ENCODE results near the gene TXNRD2. TPM values are rescaled to one million over a fixed set of nuclear protein-coding genes. Genes with fewer than 3 reads are reported as not detected.

The TXNRD2 gene
- total RNA-seq, 4 donors from 2014 or later = 12.1 to 28.9 (median 21.6) TPM

- TF ChIP-seq CTCF (IDR thresholded peaks at IDR 0.05) = no peak
- no peak for TF ChIP-seq POLR2A (IDR thresholded peaks at IDR 0.05)
- no peak for TF ChIP-seq POLR2AphosphoS5 (IDR thresholded peaks at IDR 0.05)
- no peak for TF ChIP-seq EP300 (IDR thresholded peaks at IDR 0.05; ENCODE audit: low read depth)
- H3K4me3 ChIP-seq = no peak overlapping the region
- no peak overlapping the region for H3K27ac ChIP-seq
- H3K4me1 ChIP-seq = peaks cover 8 to 11% (median 9%) of the 10 kb centered on the region in 4 donors
- WGBS, 2 donors (ENCODE audit: low coverage in 1 of 2) = 91 to 95% methylated on average over 5 to 8 of the region's 8 CpGs
- no peaks in the 10 kb centered on the region for H3K9me3 ChIP-seq
- no peaks in the 10 kb centered on the region for H3K27me3 ChIP-seq
- intact Hi-C loops (cut with DNase I; ENCODE audit: low total_unique reads) (loop anchor here (10.0 kb wide), 1 partner anchor 355 kb away; no protein-coding TSS in a partner anchor), in situ Hi-C loops (cut with MboI; ENCODE audit: low pct_ligation_motif_present in 1 of 4, low pct_unique_long_range_greater_than_20kb in 1 of 4, low sequenced_read_pairs in 3 of 4) (no loop called here)
- DNase-seq = no peak
- no peaks in the 10 kb centered on the region for H3K36me3 ChIP-seq
These were observed 81.6 kb downstream of the TXNRD2 start for GRCh38 chr22:19859861-19860510.

GRCh38 chr22:19857382-19857781 lies 84.2 kb downstream of the TXNRD2 start:
- Histone ChIP-seq H3K27me3 (no peaks in the 10 kb centered on the region), H3K9me3 (no peaks in the 10 kb centered on the region), H3K4me3 (no peak overlapping the region), H3K4me1 (peaks cover 16 to 25% (median 22%) of the 10 kb centered on the region in 4 donors), H3K27ac (no peak overlapping the region), H3K36me3 (no peaks in the 10 kb centered on the region)
- WGBS, 2 donors (ENCODE audit: low coverage in 1 of 2) = 91 to 97% methylated on average over 3 of the region's 3 CpGs
- DNase-seq = no peak
- TF ChIP-seq POLR2AphosphoS5 (IDR thresholded peaks at IDR 0.05) (no peak), EP300 (IDR thresholded peaks at IDR 0.05; ENCODE audit: low read depth) (no peak)
- intact Hi-C loops (cut with DNase I; ENCODE audit: low total_unique reads) (loop anchor here (10.0 kb wide), 1 partner anchor 357 kb away; no protein-coding TSS in a partner anchor), in situ Hi-C loops (cut with MboI; ENCODE audit: low pct_ligation_motif_present in 1 of 4, low pct_unique_long_range_greater_than_20kb in 1 of 4, low sequenced_read_pairs in 3 of 4) (no loop called here)

GRCh38 chr22:19855504-19856409 lies 85.9 kb downstream of the TXNRD2 start:
- WGBS, 2 donors (ENCODE audit: low coverage in 1 of 2) = 5 to 20% methylated on average over 2 to 23 of the region's 24 CpGs
- DNase-seq = peak; percentile 59
- intact Hi-C loops (cut with DNase I; ENCODE audit: low total_unique reads) = loop anchor here (10.0 kb wide), 1 partner anchor 359 kb away; no protein-coding TSS in a partner anchor

GRCh38 chr22:19854778-19855503 lies 86.7 kb downstream of the TXNRD2 start, which contains the start of the genes GNB1L and RTL10:
GNB1L (minus strand) TSS chr22:19854874; CDS start chr22:19821355, 33,519 bp downstream.
RTL10 (minus strand) TSS chr22:19854874; CDS start chr22:19852261, 2,613 bp downstream.
- H3K27ac ChIP-seq = peak within 1 kb of the TSS; percentile 90 to 97 (median 94)
- H3K4me1 ChIP-seq = peaks cover 16 to 25% (median 22%) of the 10 kb centered on the region in 4 donors
- 1% methylated on average over 80 of the region's 81 CpGs; no CpG with 5 or more reads in 1 of the 2 donors for WGBS, 2 donors (ENCODE audit: low coverage in 1 of 2)
- H3K4me3 ChIP-seq = peak within 1 kb of the TSS; percentile 60 to 95 (median 90)
- no peaks in the 10 kb centered on the region for H3K9me3 ChIP-seq
- no peaks in the 10 kb centered on the region for H3K27me3 ChIP-seq
- peak; percentile 95 to 97 (median 96) for TF ChIP-seq POLR2AphosphoS5 (IDR thresholded peaks at IDR 0.05)
- TF ChIP-seq CTCF (IDR thresholded peaks at IDR 0.05) = peak in 1 of 5 experiments; percentile 16
- peak; percentile 96 for TF ChIP-seq POLR2A (IDR thresholded peaks at IDR 0.05)
- no peak for TF ChIP-seq EP300 (IDR thresholded peaks at IDR 0.05; ENCODE audit: low read depth)
- in situ Hi-C loops (cut with MboI; ENCODE audit: low pct_ligation_motif_present in 1 of 4, low pct_unique_long_range_greater_than_20kb in 1 of 4, low sequenced_read_pairs in 3 of 4) = no loop called here
- peak; percentile 98 for DNase-seq
- intact Hi-C loops (cut with DNase I; ENCODE audit: low total_unique reads) = loop anchor here (10.0 kb wide), 1 partner anchor 360 kb away; no protein-coding TSS in a partner anchor
- H3K36me3 ChIP-seq = peaks cover 0 to 4% (median 0%) of the 10 kb centered on the region in 4 donors

More at GRCh38 chr22:19855504-19856409, 85.9 kb downstream of the TXNRD2 start:
- in situ Hi-C loops (cut with MboI; ENCODE audit: low pct_ligation_motif_present in 1 of 4, low pct_unique_long_range_greater_than_20kb in 1 of 4, low sequenced_read_pairs in 3 of 4) = no loop called here
- Histone ChIP-seq H3K36me3 (peaks cover 0 to 4% (median 0%) of the 10 kb centered on the region in 4 donors), H3K9me3 (no peaks in the 10 kb centered on the region), H3K27ac (peak overlapping the region; percentile 90 to 97 (median 94)), H3K27me3 (no peaks in the 10 kb centered on the region), H3K4me1 (peaks cover 16 to 25% (median 22%) of the 10 kb centered on the region in 4 donors), H3K4me3 (peak overlapping the region; percentile 60 to 95 (median 78))
- TF ChIP-seq EP300 (IDR thresholded peaks at IDR 0.05; ENCODE audit: low read depth) (no peak), POLR2AphosphoS5 (IDR thresholded peaks at IDR 0.05) (peak in 1 of 3 donors; percentile 13)
